Smooth muscle cell (in vitro differentiated cells): Measurements from ENCODE around the gene HOXD13. TPM values are rescaled to one million over a fixed set of nuclear protein-coding genes. Genes with fewer than 3 reads are reported as not detected.

Source experiments
- DNase-seq: peaks from one replicate; lab custom pipeline; 2025; ENCODE audit not compliant: unreplicated experiment; lab: John Stamatoyannopoulos, UW
- H2AFZ ChIP-seq: fragments of 200-600 bp; sonication (generic); 2 replicates; pipeline ENCODE4 v1.6.0; 2016; ENCODE audit warnings: antibody characterized with exemption, low read depth, mild to moderate bottlenecking
- H3F3A ChIP-seq: fragments of 200-600 bp; sonication (generic); 2 replicates; pipeline ENCODE4 v1.6.0; 2017; ENCODE audit warnings: antibody characterized with exemption, low read depth
- H3K27ac ChIP-seq: fragments of 200-600 bp; sonication (generic); 2 replicates; pipeline ENCODE4 v1.5.1; 2016; ENCODE audit warnings: low read depth, mild to moderate bottlenecking
- H3K27me3 ChIP-seq: fragments of 200-600 bp; sonication (generic); 2 replicates; pipeline ENCODE4 v1.6.1; 2016; ENCODE audit warnings: low read depth, mild to moderate bottlenecking
- H3K36me3 ChIP-seq: fragments of 200-600 bp; sonication (generic); 2 replicates; pipeline ENCODE4 v1.5.1; 2016; ENCODE audit warnings: low read depth
- H3K4me1 ChIP-seq: fragments of 200-600 bp; sonication (generic); 2 replicates; pipeline ENCODE4 v1.5.1; 2016; ENCODE audit warnings: low read depth
- H3K4me2 ChIP-seq: fragments of 200-600 bp; sonication (generic); 2 replicates; pipeline ENCODE4 v1.6.0; 2016; ENCODE audit warnings: mild to moderate bottlenecking
- H3K4me3 ChIP-seq: fragments of 200-600 bp; sonication (generic); 2 replicates; pipeline ENCODE4 v1.5.1; 2016; ENCODE audit warnings: mild to moderate bottlenecking
- H3K79me2 ChIP-seq: fragments of 200-600 bp; sonication (generic); 2 replicates; pipeline ENCODE4 v1.6.0; 2016; ENCODE audit warnings: low read depth, mild to moderate bottlenecking
- H3K9ac ChIP-seq: fragments of 200-600 bp; sonication (generic); 2 replicates; pipeline ENCODE4 v1.6.0; 2016; ENCODE audit warnings: low read depth
- H3K9me3 ChIP-seq: fragments of 200-600 bp; sonication (generic); replicated peaks from 2 replicates; pipeline ENCODE4 v1.5.1; 2016; ENCODE audit warnings: low read depth
- H4K20me1 ChIP-seq: fragments of 200-600 bp; sonication (generic); 2 replicates; pipeline ENCODE4 v1.6.0; 2016; ENCODE audit warnings: low read depth
- WGBS: methylation state at CpG from one replicate; pipeline ENCODE4 v1.1.7; 2016; ENCODE audit warnings: low lambda C conversion rate; 5-methylcytosine and 5-hydroxymethylcytosine counted together
- polyA plus RNA-seq: library from polyadenylated mRNA; unstranded; fragments of >200 nt; fragmentation: Nextera tagmentation; extraction: Ambion mirVana; gene quantifications from 2 replicates; pipeline ENCODE4 v1.2.1, GENCODE V29; 2016
- total RNA-seq: library from RNA; depleted of rRNA; stranded (reverse); fragments of >200 nt; gene quantifications from 2 replicates; pipeline ENCODE4 v1.2.3, GENCODE V29; 2014
- TF ChIP-seq, protein P1 (sequence below): fragments of 200-600 bp; sonication (generic); IDR thresholded peaks from 2 replicates; pipeline ENCODE4 v1.5.1; 2017; ENCODE audit warnings: borderline replicate concordance, mild to moderate bottlenecking, antibody characterized with exemption; ENCODE audit not compliant: insufficient read depth, poor library complexity, severe bottlenecking

Gene HOXD13
- total and polyA plus RNA-seq, 2 experiments from 2014 or later: 0.31 to 1.9 TPM

DNA sequence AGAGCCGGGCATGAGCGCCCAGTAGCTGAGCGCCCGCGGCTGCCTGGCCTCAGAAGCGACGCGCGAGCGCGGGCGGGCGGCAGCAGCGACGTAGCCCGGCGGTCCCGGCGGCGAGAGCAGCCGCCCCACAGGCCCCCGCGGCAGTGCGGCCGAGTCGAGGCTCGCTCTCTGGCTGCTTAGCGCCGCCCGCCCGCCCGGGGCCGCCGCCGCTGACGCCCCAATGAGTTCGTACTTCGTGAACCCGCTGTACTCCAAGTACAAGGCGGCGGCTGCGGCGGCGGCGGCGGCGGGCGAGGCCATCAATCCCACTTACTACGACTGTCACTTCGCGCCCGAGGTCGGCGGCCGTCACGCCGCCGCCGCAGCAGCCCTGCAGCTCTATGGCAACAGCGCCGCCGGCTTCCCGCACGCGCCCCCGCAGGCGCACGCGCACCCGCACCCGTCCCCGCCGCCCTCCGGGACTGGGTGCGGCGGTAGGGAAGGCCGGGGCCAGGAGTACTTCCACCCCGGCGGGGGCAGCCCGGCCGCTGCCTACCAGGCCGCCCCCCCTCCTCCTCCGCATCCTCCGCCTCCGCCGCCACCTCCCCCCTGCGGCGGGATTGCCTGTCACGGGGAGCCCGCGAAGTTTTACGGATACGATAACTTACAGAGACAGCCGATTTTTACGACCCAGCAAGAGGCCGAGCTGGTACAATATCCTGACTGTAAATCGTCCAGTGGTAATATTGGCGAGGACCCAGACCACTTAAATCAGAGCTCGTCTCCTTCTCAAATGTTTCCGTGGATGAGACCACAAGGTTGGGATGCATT, 37.8 kb downstream of the HOXD13 start:
- no peaks in the 10 kb centered on the region for H3K79me2 ChIP-seq
- H2AFZ ChIP-seq: peak overlapping the region; percentile 15
- peak overlapping the region; percentile 54 for H3K4me3 ChIP-seq
- H3K9me3 ChIP-seq: no peaks in the 10 kb centered on the region
- TF ChIP-seq, protein P1, sequence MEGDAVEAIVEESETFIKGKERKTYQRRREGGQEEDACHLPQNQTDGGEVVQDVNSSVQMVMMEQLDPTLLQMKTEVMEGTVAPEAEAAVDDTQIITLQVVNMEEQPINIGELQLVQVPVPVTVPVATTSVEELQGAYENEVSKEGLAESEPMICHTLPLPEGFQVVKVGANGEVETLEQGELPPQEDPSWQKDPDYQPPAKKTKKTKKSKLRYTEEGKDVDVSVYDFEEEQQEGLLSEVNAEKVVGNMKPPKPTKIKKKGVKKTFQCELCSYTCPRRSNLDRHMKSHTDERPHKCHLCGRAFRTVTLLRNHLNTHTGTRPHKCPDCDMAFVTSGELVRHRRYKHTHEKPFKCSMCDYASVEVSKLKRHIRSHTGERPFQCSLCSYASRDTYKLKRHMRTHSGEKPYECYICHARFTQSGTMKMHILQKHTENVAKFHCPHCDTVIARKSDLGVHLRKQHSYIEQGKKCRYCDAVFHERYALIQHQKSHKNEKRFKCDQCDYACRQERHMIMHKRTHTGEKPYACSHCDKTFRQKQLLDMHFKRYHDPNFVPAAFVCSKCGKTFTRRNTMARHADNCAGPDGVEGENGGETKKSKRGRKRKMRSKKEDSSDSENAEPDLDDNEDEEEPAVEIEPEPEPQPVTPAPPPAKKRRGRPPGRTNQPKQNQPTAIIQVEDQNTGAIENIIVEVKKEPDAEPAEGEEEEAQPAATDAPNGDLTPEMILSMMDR: no peak
- DNase-seq: no peak
- peaks cover 7% of the 10 kb centered on the region for H3K4me1 ChIP-seq
- no peak overlapping the region for H3K9ac ChIP-seq
- H3K36me3 ChIP-seq: no peaks in the 10 kb centered on the region
- peak overlapping the region; percentile 87 for H3K4me2 ChIP-seq
- no peak overlapping the region for H3K27ac ChIP-seq
- H3F3A ChIP-seq: no peaks in the 10 kb centered on the region
- WGBS: 1% methylated on average over 56 of the region's 100 CpGs
- no peaks in the 10 kb centered on the region for H4K20me1 ChIP-seq
- peaks cover 98% of the 10 kb centered on the region for H3K27me3 ChIP-seq

- peaks cover 7% of the 10 kb centered on the region for H3K4me1 ChIP-seq
- H2AFZ ChIP-seq: no peak overlapping the region
- H3K9ac ChIP-seq: no peak overlapping the region
- no peaks in the 10 kb centered on the region for H3K79me2 ChIP-seq
- TF ChIP-seq, protein P1: no peak
- peak overlapping the region; percentile 87 for H3K4me2 ChIP-seq
- DNase-seq: no peak
- no peaks in the 10 kb centered on the region for H3F3A ChIP-seq
- H4K20me1 ChIP-seq: no peaks in the 10 kb centered on the region
- peaks cover 98% of the 10 kb centered on the region for H3K27me3 ChIP-seq
- 31% methylated on average over 15 of the region's 15 CpGs for WGBS
- H3K9me3 ChIP-seq: no peaks in the 10 kb centered on the region
- H3K4me3 ChIP-seq: peak overlapping the region; percentile 54
- H3K36me3 ChIP-seq: no peaks in the 10 kb centered on the region
- no peak overlapping the region for H3K27ac ChIP-seq
Observed at GRCh38 chr2:176130957-176131847, 38.7 kb downstream of the HOXD13 start.

GRCh38 chr2:176131848-176132158, 39.3 kb downstream of the HOXD13 start:
- Histone ChIP-seq H3K36me3 (no peaks in the 10 kb centered on the region), H3K27me3 (peaks cover 98% of the 10 kb centered on the region), H3K9me3 (no peaks in the 10 kb centered on the region), H2AFZ (no peak overlapping the region), H3K4me3 (peak overlapping the region; percentile 37), H3K27ac (no peak overlapping the region), H3K4me1 (peaks cover 7% of the 10 kb centered on the region), H3K4me2 (peak overlapping the region; percentile 84), H3K79me2 (no peaks in the 10 kb centered on the region), H3K9ac (no peak overlapping the region), H4K20me1 (no peaks in the 10 kb centered on the region), H3F3A (no peaks in the 10 kb centered on the region)
- WGBS: 34% methylated on average over 4 of the region's 4 CpGs
- TF ChIP-seq, protein P1: no peak
- no peak for DNase-seq
